ENCODE results near the gene TTPAL.
A peak's percentile ranks its signal among the peaks of the same experiment; 100 is the strongest.

The TTPAL gene

DNA sequence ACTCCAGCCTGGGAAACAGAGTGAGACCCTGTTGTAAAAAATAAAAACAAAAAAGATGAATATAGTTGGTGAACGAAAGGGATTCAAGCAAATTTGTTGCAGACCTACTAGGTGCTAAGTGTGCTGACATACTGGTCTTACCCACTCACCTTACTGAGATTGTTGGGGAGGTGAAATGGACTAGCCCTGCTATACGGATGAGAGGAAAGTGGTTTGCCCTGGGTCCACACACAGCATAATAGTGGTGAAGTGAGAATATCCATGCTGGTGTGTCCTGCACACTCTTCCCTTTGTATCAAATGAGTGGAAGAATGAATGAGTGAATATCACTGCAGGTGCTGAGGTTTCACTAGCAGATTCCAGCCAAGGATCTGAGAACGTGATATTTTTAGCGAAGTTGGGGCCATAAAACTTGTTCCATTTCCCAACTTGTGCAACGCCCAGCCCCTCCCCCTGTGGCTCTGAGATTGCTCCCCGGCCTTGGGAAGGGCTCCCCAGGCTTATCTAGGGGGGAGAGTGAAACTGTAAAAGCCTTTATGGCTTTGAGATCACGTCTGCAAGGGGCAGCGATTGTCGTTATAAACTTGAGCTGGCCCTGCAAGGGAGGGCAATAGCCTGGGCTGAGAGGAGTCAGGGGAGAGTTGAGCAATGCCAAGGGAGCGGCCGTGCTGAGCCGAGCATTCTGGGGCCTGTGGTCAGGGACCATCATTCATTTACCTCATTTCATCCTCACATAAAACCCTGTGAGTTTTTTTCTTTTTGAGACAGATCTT, 33.2 kb upstream of the TTPAL start:
- TF ChIP-seq, protein P1, sequence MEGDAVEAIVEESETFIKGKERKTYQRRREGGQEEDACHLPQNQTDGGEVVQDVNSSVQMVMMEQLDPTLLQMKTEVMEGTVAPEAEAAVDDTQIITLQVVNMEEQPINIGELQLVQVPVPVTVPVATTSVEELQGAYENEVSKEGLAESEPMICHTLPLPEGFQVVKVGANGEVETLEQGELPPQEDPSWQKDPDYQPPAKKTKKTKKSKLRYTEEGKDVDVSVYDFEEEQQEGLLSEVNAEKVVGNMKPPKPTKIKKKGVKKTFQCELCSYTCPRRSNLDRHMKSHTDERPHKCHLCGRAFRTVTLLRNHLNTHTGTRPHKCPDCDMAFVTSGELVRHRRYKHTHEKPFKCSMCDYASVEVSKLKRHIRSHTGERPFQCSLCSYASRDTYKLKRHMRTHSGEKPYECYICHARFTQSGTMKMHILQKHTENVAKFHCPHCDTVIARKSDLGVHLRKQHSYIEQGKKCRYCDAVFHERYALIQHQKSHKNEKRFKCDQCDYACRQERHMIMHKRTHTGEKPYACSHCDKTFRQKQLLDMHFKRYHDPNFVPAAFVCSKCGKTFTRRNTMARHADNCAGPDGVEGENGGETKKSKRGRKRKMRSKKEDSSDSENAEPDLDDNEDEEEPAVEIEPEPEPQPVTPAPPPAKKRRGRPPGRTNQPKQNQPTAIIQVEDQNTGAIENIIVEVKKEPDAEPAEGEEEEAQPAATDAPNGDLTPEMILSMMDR (IDR thresholded peaks at IDR 0.05; ENCODE audit: low read depth, low read length), result no peak
- no peak for DNase-seq (ENCODE audit: low read depth in 2 of 2)

DNA sequence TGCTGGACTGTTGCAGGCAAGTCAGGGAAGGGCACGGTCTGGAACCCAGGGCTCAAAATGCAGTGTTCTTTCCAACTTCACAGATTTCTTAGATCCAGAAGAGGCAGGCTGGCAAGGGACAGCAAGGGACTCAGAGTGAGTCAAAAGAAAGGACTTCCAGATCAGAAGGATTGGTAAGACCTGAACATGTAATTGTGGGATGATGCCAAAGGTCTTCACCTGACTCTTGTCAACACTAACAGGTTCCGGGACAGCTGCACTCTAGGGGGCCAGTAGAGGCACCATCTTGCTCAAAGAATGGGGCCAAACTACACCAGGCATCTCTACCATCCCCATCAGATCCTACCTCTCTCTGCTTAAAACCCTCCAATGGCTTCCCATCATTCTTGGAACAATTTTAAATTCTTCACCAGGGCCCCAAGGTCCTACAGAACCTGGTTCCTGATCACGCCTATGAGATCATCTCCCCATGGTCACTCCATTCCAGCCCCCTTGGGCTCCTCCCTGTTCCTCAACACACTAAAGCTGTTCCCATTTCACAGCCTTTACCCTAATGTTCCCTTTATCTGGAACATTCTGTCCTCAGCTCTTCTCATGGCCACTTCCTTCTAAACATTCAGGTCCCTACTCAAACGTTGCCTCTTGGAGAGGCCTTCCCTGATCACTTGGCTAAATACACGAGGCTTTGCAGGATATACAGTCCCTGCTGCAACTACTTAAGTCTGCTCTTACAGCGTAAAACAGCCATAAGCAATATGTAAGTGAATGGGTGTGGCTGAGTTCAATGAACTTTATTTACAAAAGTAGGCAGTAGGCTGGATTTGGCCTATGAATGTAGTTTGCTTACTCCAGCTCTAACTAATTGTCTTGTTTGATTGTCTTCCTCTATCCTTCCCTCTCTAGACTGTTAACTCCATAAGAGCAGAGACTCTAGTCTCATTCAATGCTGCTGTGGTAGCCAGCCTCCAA, 29.6 kb upstream of the TTPAL start:
- DNase-seq (ENCODE audit: low read depth in 2 of 2), result no peak
- no peak overlapping the region for H3K4me3 ChIP-seq (replicated peaks in 1 of 2; ENCODE audit: low read depth in 2 of 2, low read length in 2 of 2)
- TF ChIP-seq, protein P1 (IDR thresholded peaks at IDR 0.05; ENCODE audit: low read depth, low read length), result no peak

More for the DNA sequence above, 33.2 kb upstream of the TTPAL start:
- no peak overlapping the region for H3K4me3 ChIP-seq (replicated peaks in 1 of 2; ENCODE audit: low read depth in 2 of 2, low read length in 2 of 2)

DNA sequence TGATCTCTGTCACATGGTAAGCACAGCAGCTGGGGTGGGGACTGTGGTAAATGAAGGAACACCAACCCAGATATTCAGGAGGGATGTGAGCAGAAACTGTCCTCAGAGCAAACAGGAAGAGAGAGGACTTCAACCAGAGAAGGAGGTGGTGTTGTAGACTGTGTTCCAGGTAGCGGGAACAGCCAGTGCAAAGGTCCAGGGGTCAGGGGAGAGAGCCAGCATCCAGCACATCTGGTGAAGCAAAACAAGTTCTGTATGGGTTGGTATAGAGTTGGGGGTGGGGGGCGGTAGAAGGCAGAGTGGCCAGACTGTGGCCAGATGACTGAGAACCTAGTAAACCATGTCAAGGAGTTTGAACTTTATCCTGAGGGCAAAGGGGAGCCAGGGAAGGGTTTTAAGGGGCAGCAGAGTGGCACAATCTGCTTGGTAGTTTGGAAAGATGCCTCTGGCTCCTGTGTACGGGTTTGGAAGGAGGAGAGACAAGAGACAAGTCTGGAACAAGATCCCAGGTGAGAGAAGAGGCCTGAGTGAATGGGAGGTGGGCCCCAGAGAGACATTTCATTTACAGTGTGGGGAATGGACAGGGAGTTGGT, 27.8 kb upstream of the TTPAL start:
- DNase-seq (ENCODE audit: low read depth in 2 of 2), result no peak
- H3K4me3 ChIP-seq (replicated peaks in 1 of 2; ENCODE audit: low read depth in 2 of 2, low read length in 2 of 2), result no peak overlapping the region
- TF ChIP-seq, protein P1 (IDR thresholded peaks at IDR 0.05; ENCODE audit: low read depth, low read length), result no peak

DNA sequence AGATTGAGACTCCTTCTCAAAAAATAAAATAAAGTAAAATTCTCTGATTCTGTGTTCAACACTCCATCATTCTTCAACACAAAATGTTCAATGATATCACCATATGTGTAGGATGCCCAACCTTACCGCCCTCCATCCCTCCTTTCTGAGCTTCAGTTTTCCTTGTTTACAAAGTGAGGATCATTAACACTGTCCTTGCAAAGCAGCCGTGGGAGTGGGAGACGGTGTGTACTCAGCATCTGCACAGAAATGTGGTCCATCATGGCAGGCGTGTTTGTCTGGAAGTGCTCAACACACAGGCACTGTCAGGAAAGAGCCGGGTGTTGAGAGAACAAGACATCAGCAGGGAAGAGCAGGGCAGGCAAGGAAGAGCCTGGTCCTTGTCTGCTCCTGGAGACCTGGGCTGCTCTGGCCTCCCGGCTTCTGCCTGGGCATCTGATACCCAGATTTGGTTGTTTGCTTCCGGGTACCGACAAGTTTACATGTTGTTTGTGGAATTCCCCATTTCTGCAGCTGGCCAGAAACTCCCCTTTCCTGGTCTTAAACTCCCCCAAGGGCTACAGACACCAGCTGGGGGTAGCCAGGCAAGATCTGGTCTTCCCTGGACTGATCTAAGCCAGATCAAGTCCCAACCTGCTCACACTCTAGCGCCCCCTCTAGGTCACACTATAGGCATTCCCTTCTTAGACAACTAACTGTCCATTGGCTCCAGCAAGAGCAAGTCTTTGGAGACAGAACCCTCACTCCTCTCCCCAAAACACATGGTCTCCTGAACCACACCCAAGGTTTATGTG, 26.7 kb upstream of the TTPAL start:
- no peak overlapping the region for H3K4me3 ChIP-seq (replicated peaks in 1 of 2; ENCODE audit: low read depth in 2 of 2, low read length in 2 of 2)
- DNase-seq (ENCODE audit: low read depth in 2 of 2), result peak in 1 of 2 donors; percentile 28
- TF ChIP-seq, protein P1 (IDR thresholded peaks at IDR 0.05; ENCODE audit: low read depth, low read length), result peak; percentile 40

DNA sequence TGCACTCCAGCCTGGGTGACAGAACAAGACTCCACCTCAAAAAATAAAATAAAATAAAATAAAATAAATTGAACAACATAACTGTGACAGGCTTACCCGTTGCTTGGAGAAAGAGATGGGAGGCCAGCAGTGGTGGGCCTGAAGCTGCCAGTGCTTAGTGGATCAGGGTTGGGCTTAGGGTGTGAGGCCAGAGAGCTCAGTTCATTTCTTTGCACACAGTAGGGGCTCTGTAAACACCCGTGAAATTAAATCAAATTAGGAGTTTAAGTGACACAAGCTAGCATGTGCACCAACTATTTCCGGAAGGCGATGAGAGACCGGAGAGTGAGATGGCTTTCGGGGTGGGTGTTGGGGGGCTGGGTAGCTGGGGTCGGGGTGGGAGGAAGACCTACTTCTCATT, 25.8 kb upstream of the TTPAL start:
- no peak overlapping the region for H3K4me3 ChIP-seq (replicated peaks in 1 of 2; ENCODE audit: low read depth in 2 of 2, low read length in 2 of 2)
- TF ChIP-seq, protein P1 (IDR thresholded peaks at IDR 0.05; ENCODE audit: low read depth, low read length), result no peak
- no peak for DNase-seq (ENCODE audit: low read depth in 2 of 2)

All from cardiac fibroblast (primary cell).